Measurements from ENCODE around the gene SERPINE3.

The SERPINE3 gene

GRCh38 chr13:51327961-51328360 lies 11.5 kb upstream of the SERPINE3 start:
- Histone ChIP-seq H3K9ac (ENCODE audit: low read length) (no peak overlapping the region), H3K79me2 (ENCODE audit: insufficient read depth, low read length) (no peaks in the 10 kb centered on the region), H3F3A (ENCODE audit: insufficient read depth) (no peaks in the 10 kb centered on the region), H4K20me1 (ENCODE audit: low read depth, low read length) (no peaks in the 10 kb centered on the region), H3K4me3 (ENCODE audit: insufficient read depth, low read length, poor library complexity, severe bottlenecking) (no peak overlapping the region), H3K27ac (ENCODE audit: low read depth, low read length) (no peak overlapping the region), H2AFZ (ENCODE audit: low read depth, low read length, severe bottlenecking) (no peak overlapping the region), H3K36me3 (ENCODE audit: low read length) (no peaks in the 10 kb centered on the region), H3K9me3 (ENCODE audit: insufficient read depth, low read length) (no peaks in the 10 kb centered on the region), H3K27me3 (ENCODE audit: low read length) (no peaks in the 10 kb centered on the region), H3K4me2 (ENCODE audit: low read depth, low read length, poor library complexity, severe bottlenecking) (no peak overlapping the region), H3K9me2 (replicated peaks; ENCODE audit: insufficient read depth, low read length) (no peaks in the 10 kb centered on the region)
- TF ChIP-seq, protein P1, sequence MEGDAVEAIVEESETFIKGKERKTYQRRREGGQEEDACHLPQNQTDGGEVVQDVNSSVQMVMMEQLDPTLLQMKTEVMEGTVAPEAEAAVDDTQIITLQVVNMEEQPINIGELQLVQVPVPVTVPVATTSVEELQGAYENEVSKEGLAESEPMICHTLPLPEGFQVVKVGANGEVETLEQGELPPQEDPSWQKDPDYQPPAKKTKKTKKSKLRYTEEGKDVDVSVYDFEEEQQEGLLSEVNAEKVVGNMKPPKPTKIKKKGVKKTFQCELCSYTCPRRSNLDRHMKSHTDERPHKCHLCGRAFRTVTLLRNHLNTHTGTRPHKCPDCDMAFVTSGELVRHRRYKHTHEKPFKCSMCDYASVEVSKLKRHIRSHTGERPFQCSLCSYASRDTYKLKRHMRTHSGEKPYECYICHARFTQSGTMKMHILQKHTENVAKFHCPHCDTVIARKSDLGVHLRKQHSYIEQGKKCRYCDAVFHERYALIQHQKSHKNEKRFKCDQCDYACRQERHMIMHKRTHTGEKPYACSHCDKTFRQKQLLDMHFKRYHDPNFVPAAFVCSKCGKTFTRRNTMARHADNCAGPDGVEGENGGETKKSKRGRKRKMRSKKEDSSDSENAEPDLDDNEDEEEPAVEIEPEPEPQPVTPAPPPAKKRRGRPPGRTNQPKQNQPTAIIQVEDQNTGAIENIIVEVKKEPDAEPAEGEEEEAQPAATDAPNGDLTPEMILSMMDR (IDR thresholded peaks at IDR 0.05; ENCODE audit: insufficient read depth, low read length, poor library complexity, severe bottlenecking), result no peak
- no peak for TF ChIP-seq EZH2phosphoT487 (conservative IDR thresholded peaks at IDR 0.05; ENCODE audit: low read length)

GRCh38 chr13:51328488-51328887 lies 11.0 kb upstream of the SERPINE3 start:
- no peaks in the 10 kb centered on the region for H3F3A ChIP-seq (ENCODE audit: insufficient read depth)
- H3K79me2 ChIP-seq (ENCODE audit: insufficient read depth, low read length), result no peaks in the 10 kb centered on the region
- H3K9ac ChIP-seq (ENCODE audit: low read length), result no peak overlapping the region
- TF ChIP-seq EZH2phosphoT487 (conservative IDR thresholded peaks at IDR 0.05; ENCODE audit: low read length), result no peak
- TF ChIP-seq, protein P1 (IDR thresholded peaks at IDR 0.05; ENCODE audit: insufficient read depth, low read length, poor library complexity, severe bottlenecking), result no peak
- no peaks in the 10 kb centered on the region for H3K9me2 ChIP-seq (replicated peaks; ENCODE audit: insufficient read depth, low read length)
- no peak overlapping the region for H2AFZ ChIP-seq (ENCODE audit: low read depth, low read length, severe bottlenecking)
- no peaks in the 10 kb centered on the region for H3K9me3 ChIP-seq (ENCODE audit: insufficient read depth, low read length)
- no peak overlapping the region for H3K4me2 ChIP-seq (ENCODE audit: low read depth, low read length, poor library complexity, severe bottlenecking)
- H3K27me3 ChIP-seq (ENCODE audit: low read length), result no peaks in the 10 kb centered on the region
- no peak overlapping the region for H3K27ac ChIP-seq (ENCODE audit: low read depth, low read length)
- no peaks in the 10 kb centered on the region for H3K36me3 ChIP-seq (ENCODE audit: low read length)
- H3K4me3 ChIP-seq (ENCODE audit: insufficient read depth, low read length, poor library complexity, severe bottlenecking), result no peak overlapping the region
- H4K20me1 ChIP-seq (ENCODE audit: low read depth, low read length), result no peaks in the 10 kb centered on the region

DNA sequence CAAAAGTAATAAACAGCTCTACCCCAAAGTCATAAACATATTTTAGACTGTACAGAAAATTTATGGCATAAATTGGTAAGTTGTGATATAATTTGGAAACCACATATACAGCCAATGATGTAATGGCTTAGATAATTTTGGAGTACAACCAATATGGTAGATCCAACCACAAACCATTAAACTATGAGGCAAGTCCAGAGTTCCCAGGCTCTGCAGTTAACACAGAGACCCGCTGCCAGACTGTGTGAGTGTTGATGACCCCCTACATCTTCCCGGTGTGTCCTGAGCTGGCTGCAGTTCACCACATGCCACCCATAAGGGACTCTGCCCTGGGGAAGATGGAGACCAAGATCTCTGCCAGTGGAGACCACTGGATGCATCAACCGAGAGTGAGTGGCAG lies 9.9 kb upstream of the SERPINE3 start:
- no peak for TF ChIP-seq EZH2phosphoT487 (conservative IDR thresholded peaks at IDR 0.05; ENCODE audit: low read length)
- TF ChIP-seq, protein P1 (IDR thresholded peaks at IDR 0.05; ENCODE audit: insufficient read depth, low read length, poor library complexity, severe bottlenecking), result no peak
- Histone ChIP-seq H3K79me2 (ENCODE audit: insufficient read depth, low read length) (no peaks in the 10 kb centered on the region), H3K4me3 (ENCODE audit: insufficient read depth, low read length, poor library complexity, severe bottlenecking) (no peak overlapping the region), H3K9me2 (replicated peaks; ENCODE audit: insufficient read depth, low read length) (no peaks in the 10 kb centered on the region), H3K27ac (ENCODE audit: low read depth, low read length) (no peak overlapping the region), H2AFZ (ENCODE audit: low read depth, low read length, severe bottlenecking) (no peak overlapping the region), H3K36me3 (ENCODE audit: low read length) (no peaks in the 10 kb centered on the region), H3F3A (ENCODE audit: insufficient read depth) (no peaks in the 10 kb centered on the region), H3K27me3 (ENCODE audit: low read length) (no peaks in the 10 kb centered on the region), H3K9ac (ENCODE audit: low read length) (no peak overlapping the region), H3K9me3 (ENCODE audit: insufficient read depth, low read length) (no peaks in the 10 kb centered on the region), H4K20me1 (ENCODE audit: low read depth, low read length) (no peaks in the 10 kb centered on the region), H3K4me2 (ENCODE audit: low read depth, low read length, poor library complexity, severe bottlenecking) (no peak overlapping the region)

All from SU-DHL-6 (cell line).